Measurements from ENCODE around the gene RETREG3. TPM values are rescaled to one million over a fixed set of nuclear protein-coding genes. Genes with fewer than 3 reads are reported as not detected.

The RETREG3 gene
- total RNA-seq, 1 donor from 2014 or later: 72.5 TPM

DNA sequence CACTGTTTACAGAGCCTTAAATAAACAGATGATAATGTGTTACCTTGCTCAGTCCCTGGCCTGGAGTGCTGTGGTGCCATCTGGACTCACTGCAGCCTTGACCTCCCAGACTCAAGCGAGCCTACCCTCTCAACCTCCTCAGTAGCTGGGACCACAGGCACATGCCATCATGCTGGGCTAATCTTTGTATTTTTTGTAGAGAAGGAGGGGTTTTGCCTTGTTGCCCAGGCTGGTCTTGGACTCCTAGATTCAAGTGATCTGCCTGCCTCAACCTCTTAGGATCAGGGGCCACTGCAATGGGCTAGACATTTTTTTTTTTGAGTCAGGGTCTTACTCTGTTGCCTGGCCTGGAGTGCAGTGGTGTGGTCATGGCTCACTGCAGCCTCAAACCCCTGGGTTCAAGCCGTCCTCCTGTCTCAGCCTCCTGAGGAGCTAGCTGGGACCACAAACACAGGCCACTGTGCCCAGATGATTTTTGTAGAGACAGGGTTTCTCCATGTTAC, 78.2 kb downstream of the RETREG3 start:
- no peak for DNase-seq

Other genes starting within 250 kb of the RETREG3 start
- gene STAT3, start 220.9 kb downstream of the RETREG3 start, total RNA-seq: 131 and 179 TPM in 2 replicates
- gene CAVIN1, start 186.1 kb downstream of the RETREG3 start, total RNA-seq: 768 and 840 TPM in 2 replicates
- gene ATP6V0A1, start 150.5 kb downstream of the RETREG3 start, total RNA-seq: 27.9 and 42.9 TPM in 2 replicates
- gene NAGLU, start 73.1 kb downstream of the RETREG3 start, total RNA-seq: 44.9 and 53.3 TPM in 2 replicates
- gene HSD17B1, start 56.5 kb downstream of the RETREG3 start, total RNA-seq: 0.23 and 0.34 TPM in 2 replicates
- gene COASY, start 47.2 kb downstream of the RETREG3 start, total RNA-seq: 9.5 and 33.9 TPM in 2 replicates
- 33.0 and 34.5 TPM in 2 replicates for gene MLX, start 42.3 kb downstream of the RETREG3 start, total RNA-seq
- gene PSMC3IP, start 31.6 kb downstream of the RETREG3 start, total RNA-seq: 4.9 and 5.5 TPM in 2 replicates
- 27.6 and 62.5 TPM in 2 replicates for gene TUBG1, start 309 bp upstream of the RETREG3 start, total RNA-seq
- 6.4 and 7.7 TPM in 2 replicates for gene TUBG2, start 49.9 kb upstream of the RETREG3 start, total RNA-seq
- 12.9 and 20.0 TPM in 2 replicates for gene PLEKHH3, start 67.6 kb upstream of the RETREG3 start, total RNA-seq
- gene CCR10, start 72.5 kb upstream of the RETREG3 start, total RNA-seq: 5.1 and 7.9 TPM in 2 replicates
- gene CNTNAP1, start 73.2 kb upstream of the RETREG3 start, total RNA-seq: 12.3 and 41.2 TPM in 2 replicates
- gene EZH1, start 135.7 kb upstream of the RETREG3 start, total RNA-seq: 12.9 and 18.2 TPM in 2 replicates
- 9.7 and 13.1 TPM in 2 replicates for gene RAMP2, start 151.9 kb upstream of the RETREG3 start, total RNA-seq
- 46.5 and 53.4 TPM in 2 replicates for gene VPS25, start 164.1 kb upstream of the RETREG3 start, total RNA-seq
- gene WNK4, start 171.2 kb upstream of the RETREG3 start, total RNA-seq: 3.4 TPM in 2 replicates
- gene COA3, start 189.3 kb upstream of the RETREG3 start, total RNA-seq: 52.5 and 75.7 TPM in 2 replicates
- 0.34 TPM in 1 of 2 replicates, not detected in the other for gene CNTD1, start 189.5 kb upstream of the RETREG3 start, total RNA-seq
- gene BECN1, start 214.9 kb upstream of the RETREG3 start, total RNA-seq: 133 and 168 TPM in 2 replicates
- gene PSME3, start 224.0 kb upstream of the RETREG3 start, total RNA-seq: 77.6 and 128 TPM in 2 replicates
- 0.42 and 0.85 TPM in 2 replicates for gene AOC2, start 235.2 kb upstream of the RETREG3 start, total RNA-seq
- gene AOC3, start 241.8 kb upstream of the RETREG3 start, total RNA-seq: 0.17 and 0.51 TPM in 2 replicates

Measured in dermis blood vessel endothelial cell (primary cell).